HG03108 (cell line): ENCODE results near the gene FOXN3.
A peak's percentile ranks its signal among the peaks of the same experiment; 100 is the strongest.

ENCODE experiments used
- ATAC-seq: cut with Tn5 transposase; IDR thresholded peaks from one replicate; pipeline ENCODE4 v1.9.1; 2021; ENCODE audit warnings: moderate library complexity; ENCODE audit not compliant: unreplicated experiment

Gene FOXN3

DNA sequence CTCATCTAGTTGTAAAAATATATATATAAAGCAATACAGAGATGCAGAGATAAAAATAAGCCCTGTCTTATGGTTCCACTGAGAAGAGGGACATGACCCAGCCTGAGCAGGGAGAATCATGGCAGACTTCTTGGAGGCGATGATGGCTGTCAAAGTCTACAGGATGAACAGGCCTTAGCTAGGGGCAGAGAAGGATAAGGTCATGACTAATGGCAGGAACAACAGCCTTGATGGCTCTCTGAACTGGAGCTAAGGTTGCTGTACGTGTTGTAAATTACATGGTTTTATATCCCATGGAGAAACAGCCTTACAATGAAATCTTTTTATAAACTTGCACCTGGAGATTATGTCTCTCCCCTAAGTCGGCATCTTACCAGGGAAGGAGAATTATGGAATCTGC lies 32.4 kb downstream of the FOXN3 start:
- no peak for ATAC-seq

DNA sequence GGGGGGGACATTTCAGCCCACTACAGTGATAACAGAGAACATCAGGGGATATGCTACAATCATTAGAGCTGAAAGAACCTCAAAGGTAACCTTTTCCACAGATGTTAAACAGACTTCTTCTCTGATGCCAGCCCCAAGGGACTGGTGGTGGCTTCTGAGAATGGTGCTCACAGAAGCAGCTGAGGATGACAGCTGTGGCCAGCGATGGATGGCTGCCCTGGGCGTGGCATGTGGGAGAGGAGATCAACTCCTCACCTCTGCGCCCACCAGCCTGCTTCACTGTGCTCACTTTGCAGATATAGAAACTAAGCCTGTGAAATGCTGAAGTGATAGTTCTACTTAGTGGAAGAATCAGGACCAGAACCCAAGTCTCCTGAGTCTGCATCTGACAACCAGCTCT lies 33.0 kb downstream of the FOXN3 start:
- peak; percentile 91 for ATAC-seq

DNA sequence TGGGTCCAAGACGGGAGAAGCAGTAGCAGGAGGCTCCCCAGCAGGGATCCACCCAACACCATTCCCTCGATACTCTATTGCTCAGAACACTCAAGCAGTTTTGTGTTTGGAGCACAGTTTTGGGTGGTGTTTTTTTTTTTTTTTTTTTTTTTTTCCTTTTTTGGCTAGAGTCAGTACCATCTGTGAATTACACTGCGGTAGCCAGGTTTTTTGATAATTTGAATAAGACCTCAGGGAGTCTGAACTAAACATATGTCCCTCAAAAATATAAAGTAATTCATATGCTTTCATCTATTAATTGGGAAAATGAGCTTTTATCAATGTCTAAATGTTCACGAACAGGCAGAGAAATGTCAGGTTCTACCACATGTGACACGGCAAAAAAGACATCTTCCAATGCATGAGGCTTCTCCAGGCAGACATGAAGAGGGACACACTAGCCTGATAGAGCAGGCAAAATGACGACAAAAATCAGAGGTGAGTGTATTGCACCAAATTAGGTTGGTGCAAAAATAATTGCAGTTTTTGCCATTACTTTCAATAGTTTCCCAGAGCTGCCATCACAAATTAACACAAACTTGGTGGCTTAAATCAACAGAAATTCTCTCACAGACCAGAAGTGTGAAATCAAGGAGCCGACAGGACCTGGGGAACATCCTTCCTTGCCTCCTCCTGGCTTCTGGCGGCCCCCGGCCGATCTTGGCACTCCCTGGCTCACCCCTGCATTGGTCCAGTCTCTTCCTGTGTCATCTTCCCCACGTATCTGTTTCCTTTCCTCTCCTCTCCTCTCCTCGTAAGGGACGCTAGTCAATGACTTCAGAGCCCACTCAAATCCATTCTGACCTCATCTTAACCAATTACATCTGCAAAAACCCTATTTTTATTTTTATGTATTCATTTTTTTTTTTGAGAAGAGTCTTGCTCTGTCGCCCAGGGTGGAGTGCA lies 33.9 kb downstream of the FOXN3 start:
- ATAC-seq = no peak

DNA sequence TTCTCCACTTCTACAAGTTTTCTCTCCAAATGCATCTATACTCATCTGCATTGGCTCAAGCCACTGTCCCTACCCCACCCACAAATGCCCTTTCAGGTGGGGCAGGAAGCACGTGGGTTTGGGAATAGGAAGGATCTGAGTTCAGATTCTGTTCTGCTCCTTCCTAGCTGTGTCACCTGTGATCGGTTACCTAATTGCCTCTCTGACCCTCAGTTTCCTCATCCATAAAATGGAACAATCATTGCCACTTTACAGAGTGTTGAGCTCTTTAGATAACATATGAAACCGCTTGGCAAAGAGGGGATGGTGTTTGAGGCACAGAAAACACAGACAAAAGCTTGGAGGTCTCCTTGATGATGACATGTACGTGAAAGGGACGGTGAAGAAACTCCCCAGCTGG lies 34.5 kb downstream of the FOXN3 start:
- no peak for ATAC-seq

DNA sequence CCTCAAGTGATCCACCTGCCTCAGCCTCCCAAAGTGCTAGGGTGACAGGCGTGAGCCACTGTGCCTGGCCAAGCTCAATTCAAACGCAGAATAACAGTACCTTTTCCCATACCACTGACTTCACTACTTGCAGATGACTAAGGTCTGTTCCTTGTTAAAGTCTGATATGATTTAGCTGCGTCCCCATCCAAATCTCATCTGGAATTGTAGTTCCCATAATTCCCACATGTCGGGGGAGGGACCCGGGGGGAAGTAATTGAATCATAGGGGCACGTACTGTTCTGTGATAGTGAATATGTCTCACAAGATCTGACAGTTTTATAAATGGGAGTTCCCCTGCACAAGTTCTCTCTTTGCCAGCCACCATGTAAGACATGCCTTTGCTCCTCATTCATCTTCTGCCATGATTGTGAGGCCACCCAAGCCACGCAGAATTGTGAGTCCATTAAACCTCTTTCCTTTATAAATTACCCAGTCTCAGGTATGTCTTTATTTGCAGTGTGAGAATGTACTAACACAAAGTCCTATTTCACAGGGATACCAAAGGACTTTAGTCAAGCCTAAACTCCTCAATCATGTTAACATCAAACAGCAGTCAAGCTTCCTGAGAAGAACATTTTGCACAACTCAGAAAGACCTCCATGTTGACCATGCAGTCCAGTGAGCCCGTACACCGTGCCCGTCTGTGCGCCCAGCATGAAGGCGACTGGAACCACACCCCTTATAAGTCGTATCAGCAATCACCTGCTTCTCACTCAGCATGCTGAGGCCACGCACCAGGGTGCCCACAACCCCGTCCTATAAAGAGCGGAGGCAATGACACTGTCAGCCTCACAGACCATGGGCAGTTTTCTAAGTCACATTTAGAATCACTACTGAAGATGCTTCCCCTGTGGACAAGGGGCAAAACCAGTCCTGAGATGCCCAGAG lies 36.9 kb downstream of the FOXN3 start:
- no peak for ATAC-seq

DNA sequence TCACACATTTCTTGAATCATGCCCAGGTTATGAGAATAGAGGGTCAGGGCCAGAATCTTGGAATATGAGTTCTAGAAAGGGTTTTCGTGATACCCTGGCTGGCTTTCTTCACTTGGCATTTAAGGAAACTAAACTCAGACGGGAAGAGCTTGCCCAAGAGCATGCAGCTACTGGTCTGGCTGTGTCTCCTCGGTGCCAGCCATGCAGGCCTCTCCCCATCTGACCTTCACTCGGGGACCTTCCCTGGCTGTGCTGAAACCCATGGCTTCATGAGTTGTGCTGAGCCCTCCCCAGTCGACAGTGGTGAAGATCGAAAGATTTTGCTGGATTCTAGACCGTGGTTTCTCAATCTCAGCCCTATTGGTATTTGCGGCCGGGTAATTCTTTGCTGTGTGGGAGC lies 38.0 kb downstream of the FOXN3 start:
- ATAC-seq = no peak

DNA sequence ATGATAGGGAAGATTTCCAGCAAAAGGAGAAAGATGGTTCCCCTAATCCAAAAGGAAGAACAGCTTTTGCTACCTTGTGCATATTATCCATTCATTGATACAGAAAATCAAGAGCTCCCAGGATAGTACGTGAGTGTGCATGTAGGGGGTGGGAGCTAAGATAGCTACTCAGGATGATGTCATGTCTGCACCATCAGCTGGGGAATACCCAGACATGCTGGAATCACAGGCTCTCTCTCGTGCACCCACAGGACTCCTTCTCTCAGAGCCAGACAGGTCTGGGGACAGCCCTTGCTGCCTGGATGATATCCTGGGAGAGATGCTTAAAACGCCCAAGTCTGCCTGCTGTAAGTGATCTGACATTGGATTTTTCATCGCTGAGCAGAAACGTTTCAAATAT lies 38.9 kb downstream of the FOXN3 start:
- ATAC-seq = peak; percentile 64

DNA sequence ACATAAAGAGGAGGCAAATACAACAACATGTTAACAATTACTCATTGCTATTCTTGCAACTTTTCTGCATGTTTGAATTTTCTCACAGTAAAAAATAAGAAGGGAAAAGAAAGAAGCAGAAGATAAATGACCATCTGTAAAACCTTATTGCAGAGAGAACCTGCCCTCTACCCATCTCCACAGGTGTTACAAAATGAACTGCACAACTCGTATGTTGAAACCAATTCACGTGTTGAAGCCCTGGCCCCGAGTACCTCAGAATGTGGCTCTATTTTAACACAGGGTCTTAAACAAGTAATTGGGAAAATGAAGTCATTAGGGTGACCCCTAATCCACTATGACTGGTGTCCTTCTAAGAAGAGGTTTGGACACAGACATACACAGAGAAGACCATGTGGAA lies 39.5 kb downstream of the FOXN3 start:
- no peak for ATAC-seq

DNA sequence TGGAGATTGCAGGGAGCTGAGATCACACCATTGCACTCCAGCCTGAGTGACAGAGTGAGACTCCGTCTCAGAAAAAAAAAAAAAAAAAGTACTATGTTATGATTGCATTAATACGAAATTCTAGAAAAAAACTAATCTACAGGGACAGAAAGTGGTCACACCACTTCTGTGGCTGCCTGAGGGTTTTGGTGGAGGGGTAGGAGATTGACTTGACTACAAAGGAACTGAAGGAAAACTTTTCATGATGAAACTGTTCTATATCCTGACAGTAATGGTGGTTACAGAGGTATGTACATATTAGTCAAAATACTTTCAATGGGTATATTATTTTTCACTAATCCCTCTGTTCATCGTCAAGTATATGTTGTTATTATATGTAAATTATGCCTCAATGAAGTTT lies 42.1 kb downstream of the FOXN3 start:
- ATAC-seq = no peak

DNA sequence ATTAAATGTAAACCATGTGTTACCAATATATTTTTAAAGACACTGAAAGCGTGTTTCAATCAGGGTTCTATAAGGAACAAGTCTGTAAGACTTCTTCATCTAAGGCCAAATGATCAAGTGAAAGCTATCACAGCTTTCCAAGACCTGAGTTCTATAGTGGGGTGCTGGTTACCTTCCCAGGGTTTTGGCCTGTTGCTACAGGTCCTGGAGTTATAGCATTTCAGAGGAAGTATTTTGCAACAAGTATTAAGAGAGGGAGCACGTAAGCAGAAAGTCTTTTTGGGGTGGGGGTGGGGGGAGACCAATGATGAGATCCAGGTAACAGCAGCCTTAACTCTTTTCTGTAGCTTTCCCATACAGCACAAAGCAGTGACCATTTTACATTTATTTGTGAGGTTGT lies 43.8 kb downstream of the FOXN3 start:
- ATAC-seq = no peak

DNA sequence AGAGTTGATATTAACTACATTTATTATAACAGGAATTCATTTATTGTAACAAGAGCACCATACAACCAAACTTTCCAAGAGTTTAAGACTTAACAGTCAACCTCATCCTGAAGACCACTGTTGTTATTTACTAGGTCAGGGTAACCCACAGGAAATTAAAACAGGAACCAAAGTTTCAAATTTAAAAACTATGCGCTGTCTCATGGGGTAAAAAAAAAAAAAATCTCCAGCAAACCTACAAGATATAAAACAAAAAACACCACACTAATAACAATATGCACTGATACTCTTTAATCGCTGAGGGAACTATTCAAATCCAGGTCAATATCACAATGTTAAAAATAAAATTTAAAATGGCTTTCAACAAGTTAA lies 44.5 kb downstream of the FOXN3 start:
- ATAC-seq = no peak

DNA sequence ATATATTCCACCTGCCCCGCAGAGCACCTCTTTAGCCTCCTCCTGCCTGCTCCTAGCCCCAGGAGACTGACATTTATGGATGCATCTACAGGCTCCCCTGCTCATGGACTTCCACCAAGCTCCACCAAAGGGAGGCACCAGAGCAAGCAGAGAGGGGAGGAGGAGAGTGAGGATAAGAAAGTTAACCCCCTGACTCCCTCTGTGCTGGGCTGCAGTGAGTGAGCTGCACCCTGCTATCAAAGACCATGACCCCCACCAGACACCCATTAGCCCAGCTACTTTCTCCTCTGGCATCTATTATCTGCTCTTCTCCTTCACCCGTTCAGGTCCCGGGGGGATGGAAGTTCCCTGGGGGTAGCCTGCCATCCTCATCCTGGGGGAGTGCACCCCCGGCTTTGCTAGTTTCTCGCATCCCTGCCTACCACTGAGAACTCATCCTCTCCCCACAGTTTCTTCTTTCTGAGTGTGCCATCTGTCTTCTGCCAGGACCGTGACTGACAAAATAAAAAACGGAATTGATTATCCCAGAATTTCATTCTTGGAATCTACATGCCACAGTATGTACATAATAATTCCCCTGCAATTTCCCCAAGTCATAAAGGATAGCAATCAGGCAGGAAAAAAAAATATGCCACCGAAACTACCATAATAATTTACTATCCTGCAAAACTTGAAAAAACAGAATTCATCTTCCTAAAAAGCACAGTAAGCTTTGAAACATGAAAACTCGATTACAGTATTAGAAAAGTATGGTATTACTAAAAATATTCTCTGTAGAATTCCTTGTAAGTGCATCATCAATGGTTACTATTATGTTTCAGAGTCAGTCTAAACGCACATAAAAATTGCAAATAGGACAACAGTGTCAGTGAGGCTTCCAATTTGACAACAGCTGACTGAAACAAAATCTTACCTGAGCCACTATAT lies 45.2 kb downstream of the FOXN3 start:
- no peak for ATAC-seq

DNA sequence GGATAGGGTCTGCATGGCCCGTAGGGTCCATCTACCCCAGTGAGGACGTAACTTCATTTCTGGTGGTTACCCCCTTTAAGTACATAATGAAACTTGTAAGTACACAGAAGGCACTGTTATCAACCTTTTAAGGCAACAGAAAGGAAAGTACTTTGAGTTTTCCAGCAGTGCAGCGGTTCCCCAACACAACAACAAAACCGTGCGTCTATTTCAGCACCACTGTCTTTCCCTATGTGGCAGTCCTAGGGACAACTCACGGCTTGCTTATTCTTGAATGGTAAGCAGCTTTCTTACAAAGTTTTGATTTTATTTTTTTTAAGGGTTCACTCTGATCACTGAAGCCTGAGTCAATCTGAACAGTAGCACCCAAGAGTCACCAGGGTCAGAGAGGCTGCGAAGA lies 46.3 kb downstream of the FOXN3 start:
- no peak for ATAC-seq

DNA sequence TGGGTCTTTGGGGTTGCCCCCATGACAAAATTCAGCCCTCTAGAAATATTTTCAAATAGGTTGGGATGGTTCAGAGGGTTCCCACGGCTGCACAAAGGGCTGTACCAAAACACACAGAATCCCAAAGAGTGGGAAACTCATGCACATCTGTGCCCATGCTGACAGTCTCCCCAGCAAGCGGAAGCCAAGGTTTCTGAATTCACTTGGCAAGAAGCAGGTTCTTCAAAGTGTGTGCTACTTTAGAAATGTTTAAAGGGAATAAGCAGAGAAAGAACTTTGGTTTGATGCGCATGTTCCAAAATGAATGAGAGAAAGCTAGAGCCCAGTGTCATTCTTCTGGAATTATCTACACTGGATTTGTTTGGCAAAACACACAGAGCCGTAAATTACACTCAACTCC lies 46.7 kb downstream of the FOXN3 start:
- ATAC-seq = no peak

DNA sequence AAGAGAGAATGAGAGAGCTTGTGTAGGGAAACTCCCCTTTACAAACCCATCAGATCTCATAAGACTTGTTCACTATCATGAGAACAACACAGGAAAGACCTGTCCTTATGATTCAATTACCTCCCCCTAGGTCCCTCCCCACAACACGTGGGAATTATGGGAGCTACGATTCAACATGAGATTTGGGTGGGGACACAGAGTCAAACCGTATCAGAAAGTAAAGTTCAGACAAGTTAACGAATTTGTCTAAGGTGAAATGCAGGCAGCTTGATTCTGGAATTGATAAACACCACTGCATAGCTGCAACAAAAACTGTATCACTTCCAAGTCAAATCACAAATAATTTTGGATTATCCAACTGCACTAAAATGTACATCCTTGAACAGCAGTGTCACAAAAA lies 47.4 kb downstream of the FOXN3 start:
- no peak for ATAC-seq

DNA sequence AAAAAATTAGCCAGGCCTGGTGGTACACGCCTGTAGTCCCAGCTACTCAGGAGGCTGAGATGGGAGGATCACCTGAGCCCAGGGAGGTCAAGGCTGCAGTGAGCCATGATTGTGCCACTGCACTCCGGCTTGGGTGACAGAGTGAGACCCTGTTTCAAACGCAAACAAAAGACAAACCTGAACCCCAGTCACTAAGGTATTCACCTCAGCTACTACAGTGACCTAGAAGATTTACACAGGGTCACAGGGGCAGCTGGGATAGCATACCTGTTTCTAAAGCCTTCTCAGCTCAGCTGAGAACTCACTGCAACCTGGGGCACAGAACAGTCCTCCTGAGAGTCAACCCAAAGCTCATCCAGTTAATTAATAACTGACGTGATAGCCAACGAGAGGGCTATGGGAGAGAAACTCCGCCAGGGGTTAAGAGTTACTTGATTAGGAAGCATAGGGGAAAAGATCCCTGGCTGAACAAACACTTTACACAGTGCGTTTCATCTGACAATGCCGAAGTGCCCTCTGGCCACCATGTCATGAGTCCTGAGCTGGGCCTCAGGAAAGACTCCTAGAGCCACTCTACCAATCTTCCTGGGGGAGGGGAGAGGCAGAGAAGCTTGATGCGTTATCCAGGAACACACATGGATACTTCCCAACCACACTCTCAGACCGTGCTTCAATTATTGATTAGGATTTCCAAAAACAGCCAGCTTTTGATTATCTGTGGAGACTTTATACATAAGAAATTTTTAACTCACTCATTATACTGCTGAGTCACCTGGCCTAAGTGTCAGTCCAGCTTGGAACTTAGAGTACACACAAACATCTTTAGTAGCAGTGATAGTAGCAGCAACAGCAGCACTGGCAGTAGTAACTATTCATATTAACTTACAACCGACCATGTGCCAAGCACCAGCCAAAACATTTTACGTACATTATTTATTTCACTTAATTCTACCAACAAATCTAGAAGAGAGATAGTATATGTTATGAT lies 48.2 kb downstream of the FOXN3 start:
- ATAC-seq = no peak

DNA sequence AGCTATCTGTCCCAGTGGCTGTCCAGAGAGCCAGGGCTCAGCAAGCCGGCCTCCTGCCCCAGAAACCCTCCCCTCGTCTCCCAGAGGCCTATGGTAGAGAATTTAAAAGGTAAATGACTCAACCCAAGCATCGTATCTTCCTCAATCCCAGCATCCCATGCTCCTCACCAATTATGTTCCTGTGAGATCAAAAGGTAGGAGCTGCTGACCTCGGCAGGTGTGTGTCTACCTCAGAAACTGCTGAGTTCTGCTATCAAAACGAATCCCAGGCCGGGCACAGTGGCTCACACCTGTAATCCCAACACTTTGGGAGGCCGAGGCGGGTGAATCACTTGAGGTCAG lies 49.3 kb downstream of the FOXN3 start:
- no peak for ATAC-seq

DNA sequence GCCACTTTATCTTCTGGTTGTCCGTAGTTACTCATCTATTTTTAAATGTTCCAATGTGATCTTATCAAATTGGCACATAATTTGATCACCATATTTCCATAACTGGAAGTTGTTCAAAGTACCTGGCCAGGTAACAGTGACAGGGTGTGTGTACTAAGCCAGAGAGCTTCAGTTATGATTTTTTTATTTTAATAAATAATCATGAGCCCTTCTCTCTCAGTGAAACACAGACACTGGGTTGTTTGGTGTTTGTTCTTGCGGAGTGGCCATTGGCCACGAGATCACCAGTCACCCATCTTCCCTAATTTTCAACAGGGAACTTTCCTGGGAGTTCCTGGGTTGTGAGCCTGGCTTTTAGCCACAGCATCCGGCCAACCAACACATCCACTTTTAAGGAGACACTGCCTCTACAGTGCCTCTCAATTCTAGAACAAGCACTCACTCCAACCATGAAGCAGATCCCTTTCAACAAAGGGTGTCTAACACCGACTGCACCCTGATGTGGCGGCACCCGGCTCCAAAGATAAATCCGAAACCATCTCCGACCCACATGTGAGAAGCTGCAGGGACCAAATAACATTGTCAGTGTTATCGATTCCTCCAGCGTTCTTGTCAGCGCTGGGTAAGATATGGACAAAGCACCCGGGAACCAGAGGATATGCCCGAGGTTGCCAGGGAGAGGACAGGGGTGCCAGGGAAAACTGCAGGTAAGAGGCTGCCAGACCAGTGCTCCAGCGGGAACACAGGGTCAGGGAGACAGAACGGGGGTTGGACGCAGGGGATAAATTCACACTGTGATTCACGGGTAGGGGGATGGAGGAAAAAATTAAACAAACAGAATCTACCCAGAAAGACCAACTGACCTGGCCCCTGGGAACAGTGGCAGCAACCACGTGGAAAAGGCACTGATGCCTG lies 49.9 kb downstream of the FOXN3 start:
- ATAC-seq = no peak
